UCSD-AML1 (cell line): Measurements from ENCODE around the gene TTLL5.

Experiments used
- DNase-seq: peaks from one replicate; lab custom pipeline; 2025; ENCODE audit not compliant: unreplicated experiment; lab: John Stamatoyannopoulos, UW

TTLL5 gene

GRCh38 chr14:75860561-75861160 lies 199.6 kb downstream of the TTLL5 start:
- DNase-seq: no peak

- no peak for DNase-seq
Observed at GRCh38 chr14:75861161-75861621, 200.1 kb downstream of the TTLL5 start.

GRCh38 chr14:75863221-75863620 lies 202.2 kb downstream of the TTLL5 start:
- DNase-seq: no peak

GRCh38 chr14:75864352-75864751 lies 203.3 kb downstream of the TTLL5 start:
- DNase-seq: no peak

- DNase-seq: no peak
Observed at GRCh38 chr14:75865531-75865930, 204.5 kb downstream of the TTLL5 start.

GRCh38 chr14:75866970-75867369 lies 205.9 kb downstream of the TTLL5 start:
- DNase-seq: no peak

GRCh38 chr14:75871181-75871880 lies 210.3 kb downstream of the TTLL5 start:
- no peak for DNase-seq

GRCh38 chr14:75875958-75876357 lies 214.9 kb downstream of the TTLL5 start:
- DNase-seq: no peak

GRCh38 chr14:75876530-75876929 lies 215.5 kb downstream of the TTLL5 start:
- no peak for DNase-seq

- DNase-seq: no peak
Observed at GRCh38 chr14:75877292-75877691, 216.2 kb downstream of the TTLL5 start.

GRCh38 chr14:75877884-75878283 lies 216.8 kb downstream of the TTLL5 start:
- DNase-seq: no peak

GRCh38 chr14:75879031-75879430 lies 218.0 kb downstream of the TTLL5 start:
- DNase-seq: no peak

GRCh38 chr14:75880512-75880911 lies 219.5 kb downstream of the TTLL5 start:
- no peak for DNase-seq

- no peak for DNase-seq
Observed at GRCh38 chr14:75881994-75882393, 220.9 kb downstream of the TTLL5 start.

GRCh38 chr14:75884198-75884611 lies 223.2 kb downstream of the TTLL5 start:
- no peak for DNase-seq

- no peak for DNase-seq
Observed at GRCh38 chr14:75885829-75886228, 224.8 kb downstream of the TTLL5 start.

GRCh38 chr14:75886636-75887348 lies 225.7 kb downstream of the TTLL5 start:
- no peak for DNase-seq

GRCh38 chr14:75888945-75889344 lies 227.9 kb downstream of the TTLL5 start:
- no peak for DNase-seq

- DNase-seq: no peak
Observed at GRCh38 chr14:75896341-75896740, 235.3 kb downstream of the TTLL5 start.

- no peak for DNase-seq
Observed at GRCh38 chr14:75904311-75904710, 243.3 kb downstream of the TTLL5 start.

- no peak for DNase-seq
Observed at GRCh38 chr14:75905147-75905904, 244.3 kb downstream of the TTLL5 start.
